Measurements from ENCODE around the gene EPHB2. TPM values are rescaled to one million over a fixed set of nuclear protein-coding genes. Genes with fewer than 3 reads are reported as not detected.
A peak's percentile ranks its signal among the peaks of the same experiment; 100 is the strongest.

EPHB2 gene
- total RNA-seq, 1 experiment from 2014 or later: 0.79 TPM

DNA sequence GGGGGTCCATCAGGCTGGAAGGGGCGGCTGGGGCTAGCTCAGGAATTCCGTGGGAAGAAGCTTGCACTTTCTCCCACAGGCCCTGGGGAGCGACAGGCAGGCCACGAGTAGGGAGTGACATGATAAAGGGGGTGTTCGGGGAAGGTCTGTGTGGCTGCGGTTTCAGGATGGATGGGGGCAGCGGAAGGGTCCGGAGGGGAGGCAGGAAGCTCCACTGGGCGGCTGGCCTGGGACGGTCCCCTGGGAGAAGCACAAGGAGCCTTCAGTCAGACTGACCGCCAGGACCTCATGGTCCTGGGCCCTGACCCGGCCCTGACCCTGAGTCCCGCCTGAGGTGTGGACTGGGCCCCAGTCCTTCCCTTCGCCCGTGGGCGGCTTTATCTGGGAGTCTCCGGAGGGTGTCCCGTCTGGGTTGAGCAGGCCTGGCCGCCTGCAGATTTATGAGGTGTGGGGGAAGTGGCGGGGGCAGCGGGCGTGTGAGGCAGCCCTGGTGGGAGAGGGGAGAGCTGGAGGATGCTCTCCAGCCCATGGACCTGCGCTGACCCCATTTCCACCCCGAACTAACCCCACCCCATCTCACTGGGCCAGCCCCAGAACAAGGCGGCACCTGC is 45.6 kb downstream of the EPHB2 start:
- no TSS peak for BruUV-seq (replicated peaks)
- H3K36me3 Mint-ChIP-seq (ENCODE audit: insufficient read depth, unreplicated experiment): no peaks in the 10 kb centered on the region
- ChIA-PET POLR2A (no interaction called here), CTCF (no interaction called here)
- TF ChIP-seq, protein P1, sequence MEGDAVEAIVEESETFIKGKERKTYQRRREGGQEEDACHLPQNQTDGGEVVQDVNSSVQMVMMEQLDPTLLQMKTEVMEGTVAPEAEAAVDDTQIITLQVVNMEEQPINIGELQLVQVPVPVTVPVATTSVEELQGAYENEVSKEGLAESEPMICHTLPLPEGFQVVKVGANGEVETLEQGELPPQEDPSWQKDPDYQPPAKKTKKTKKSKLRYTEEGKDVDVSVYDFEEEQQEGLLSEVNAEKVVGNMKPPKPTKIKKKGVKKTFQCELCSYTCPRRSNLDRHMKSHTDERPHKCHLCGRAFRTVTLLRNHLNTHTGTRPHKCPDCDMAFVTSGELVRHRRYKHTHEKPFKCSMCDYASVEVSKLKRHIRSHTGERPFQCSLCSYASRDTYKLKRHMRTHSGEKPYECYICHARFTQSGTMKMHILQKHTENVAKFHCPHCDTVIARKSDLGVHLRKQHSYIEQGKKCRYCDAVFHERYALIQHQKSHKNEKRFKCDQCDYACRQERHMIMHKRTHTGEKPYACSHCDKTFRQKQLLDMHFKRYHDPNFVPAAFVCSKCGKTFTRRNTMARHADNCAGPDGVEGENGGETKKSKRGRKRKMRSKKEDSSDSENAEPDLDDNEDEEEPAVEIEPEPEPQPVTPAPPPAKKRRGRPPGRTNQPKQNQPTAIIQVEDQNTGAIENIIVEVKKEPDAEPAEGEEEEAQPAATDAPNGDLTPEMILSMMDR (IDR thresholded peaks at IDR 0.05; ENCODE audit: unreplicated experiment): no peak
- peaks cover under 1% of the 10 kb centered on the region for H3K4me1 Mint-ChIP-seq (ENCODE audit: insufficient read depth, unreplicated experiment)
- no peaks in the 10 kb centered on the region for H3K9me3 Mint-ChIP-seq (ENCODE audit: unreplicated experiment)
- intact Hi-C loops (cut with micrococcal nuclease): no loop called here
- no peak for DNase-seq (ENCODE audit: unreplicated experiment)
- no peaks in the 10 kb centered on the region for H3K27me3 Mint-ChIP-seq (ENCODE audit: insufficient read depth, unreplicated experiment)
- H3K4me3 Mint-ChIP-seq (ENCODE audit: unreplicated experiment): no peak overlapping the region
- no peak overlapping the region for H3K27ac Mint-ChIP-seq (ENCODE audit: low read depth, unreplicated experiment)

DNA sequence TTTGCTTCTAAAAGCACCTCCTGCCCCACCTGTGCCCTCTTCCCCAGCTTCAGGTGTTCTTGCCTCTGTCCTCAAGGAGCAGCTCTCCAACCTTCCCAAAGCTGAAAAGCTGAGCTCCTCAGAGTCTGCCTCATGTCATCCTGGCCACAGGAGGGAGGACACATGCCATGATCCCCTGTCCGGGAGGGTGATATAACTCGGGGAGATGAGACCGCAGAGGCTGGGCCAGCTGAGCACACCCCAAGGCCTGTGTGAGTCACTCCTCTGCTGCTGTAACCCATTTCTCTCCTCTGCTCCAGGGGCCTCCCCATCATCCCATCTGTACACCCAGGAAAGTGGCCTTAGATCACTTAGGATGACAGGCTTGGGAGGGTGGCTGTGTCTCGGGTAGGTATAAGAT is 49.8 kb downstream of the EPHB2 start:
- TF ChIP-seq, protein P1 (IDR thresholded peaks at IDR 0.05; ENCODE audit: unreplicated experiment): no peak
- Mint-ChIP-seq H3K27me3 (ENCODE audit: insufficient read depth, unreplicated experiment) (no peaks in the 10 kb centered on the region), H3K4me1 (ENCODE audit: insufficient read depth, unreplicated experiment) (no peaks in the 10 kb centered on the region), H3K27ac (ENCODE audit: low read depth, unreplicated experiment) (no peak overlapping the region), H3K9me3 (ENCODE audit: unreplicated experiment) (no peaks in the 10 kb centered on the region), H3K36me3 (ENCODE audit: insufficient read depth, unreplicated experiment) (no peaks in the 10 kb centered on the region), H3K4me3 (ENCODE audit: unreplicated experiment) (no peak overlapping the region)
- intact Hi-C loops (cut with micrococcal nuclease): no loop called here
- no TSS peak for BruUV-seq (replicated peaks)
- ChIA-PET POLR2A (interaction anchor here (0.7 to 1.1 kb wide), 2 partner anchors 10 to 719 kb away, joined by 3 read pairs; no protein-coding TSS in a partner anchor), CTCF (interaction anchor here (1.0 to 1.6 kb wide), 2 partner anchors 56 to 130 kb away, joined by 3 read pairs; no protein-coding TSS in a partner anchor)
- DNase-seq (ENCODE audit: unreplicated experiment): peak; percentile 34

DNA sequence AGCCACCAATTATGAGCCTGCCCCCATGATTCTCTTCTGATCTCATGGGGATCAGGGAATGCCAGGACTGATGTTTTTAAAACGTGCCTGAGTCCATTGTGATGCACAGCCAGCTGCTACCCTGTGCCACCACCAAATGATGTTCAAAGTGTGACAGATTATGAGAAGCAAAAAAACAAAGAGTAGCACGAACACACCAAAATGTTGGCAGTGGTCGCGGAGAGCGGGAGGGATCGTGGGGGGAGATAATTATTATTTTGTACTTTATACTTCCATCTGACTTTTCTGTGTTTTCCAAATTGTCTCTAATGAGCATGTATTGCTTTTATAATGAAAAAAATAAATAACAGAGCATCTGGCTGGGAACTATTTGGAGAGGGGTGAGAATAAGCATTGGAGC is 50.5 kb downstream of the EPHB2 start:
- Mint-ChIP-seq H3K4me1 (ENCODE audit: insufficient read depth, unreplicated experiment) (no peaks in the 10 kb centered on the region), H3K4me3 (ENCODE audit: unreplicated experiment) (no peak overlapping the region), H3K27me3 (ENCODE audit: insufficient read depth, unreplicated experiment) (no peaks in the 10 kb centered on the region), H3K9me3 (ENCODE audit: unreplicated experiment) (no peaks in the 10 kb centered on the region), H3K27ac (ENCODE audit: low read depth, unreplicated experiment) (no peak overlapping the region), H3K36me3 (ENCODE audit: insufficient read depth, unreplicated experiment) (no peaks in the 10 kb centered on the region)
- no peak for DNase-seq (ENCODE audit: unreplicated experiment)
- no TSS peak for BruUV-seq (replicated peaks)
- intact Hi-C loops (cut with micrococcal nuclease): no loop called here
- ChIA-PET POLR2A (interaction anchor here (0.7 kb wide), 1 partner anchor 719 kb away, joined by 3 read pairs; no protein-coding TSS in a partner anchor), CTCF (interaction anchor here (1.0 kb wide), 1 partner anchor 57 kb away, joined by 3 read pairs; no protein-coding TSS in a partner anchor)
- TF ChIP-seq, protein P1 (IDR thresholded peaks at IDR 0.05; ENCODE audit: unreplicated experiment): no peak

DNA sequence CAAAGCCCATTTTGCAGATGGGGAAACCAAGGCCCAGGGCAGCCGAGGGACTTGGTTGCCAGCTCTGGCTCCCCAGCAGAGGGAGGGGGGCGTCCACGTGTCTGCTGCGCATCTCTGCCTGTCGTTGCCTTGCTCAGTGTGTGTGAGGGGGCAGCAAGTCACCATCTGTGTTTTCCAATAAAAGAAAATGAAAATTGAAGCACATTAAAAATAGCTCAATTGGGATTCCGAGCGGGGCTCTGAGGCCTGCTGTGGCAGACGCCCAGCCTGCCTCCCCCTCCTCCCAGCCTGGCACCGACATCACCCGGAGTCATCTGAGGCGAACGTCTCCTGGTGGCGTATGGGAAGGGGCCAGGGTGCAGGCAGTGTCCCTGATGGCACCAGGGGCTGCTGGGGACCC is 51.2 kb downstream of the EPHB2 start:
- POLR2A ChIA-PET: interaction anchor here (0.7 kb wide), 1 partner anchor 73 kb away, joined by 3 read pairs; no protein-coding TSS in a partner anchor
- no peaks in the 10 kb centered on the region for H3K9me3 Mint-ChIP-seq (ENCODE audit: unreplicated experiment)
- TF ChIP-seq, protein P1 (IDR thresholded peaks at IDR 0.05; ENCODE audit: unreplicated experiment): no peak
- BruUV-seq (replicated peaks): no TSS peak
- no peaks in the 10 kb centered on the region for H3K36me3 Mint-ChIP-seq (ENCODE audit: insufficient read depth, unreplicated experiment)
- no peak overlapping the region for H3K27ac Mint-ChIP-seq (ENCODE audit: low read depth, unreplicated experiment)
- DNase-seq (ENCODE audit: unreplicated experiment): no peak
- no peaks in the 10 kb centered on the region for H3K27me3 Mint-ChIP-seq (ENCODE audit: insufficient read depth, unreplicated experiment)
- H3K4me1 Mint-ChIP-seq (ENCODE audit: insufficient read depth, unreplicated experiment): no peaks in the 10 kb centered on the region
- CTCF ChIA-PET: no interaction called here
- no peak overlapping the region for H3K4me3 Mint-ChIP-seq (ENCODE audit: unreplicated experiment)
- intact Hi-C loops (cut with micrococcal nuclease): no loop called here

Measured in MCF 10A (cell line).